ENCODE measurements around the gene MRPL36.
"Not testable (repeated sequence)": the region's sequence is repeated elsewhere in the genome, so short reads cannot be mapped to it uniquely, and the experiment has no call there.

Gene MRPL36

GRCh38 chr5:1799602-1800471 is at the start of gene MRPL36:
Gene MRPL36 (minus strand): TSS chr5:1799837. CDS start chr5:1798935, 902 bp downstream.
- DNase-seq = peak; percentile 69

GRCh38 chr5:1847611-1848010 is 48.0 kb upstream of the MRPL36 start:
- DNase-seq = no peak

- no peak for DNase-seq
Observed at GRCh38 chr5:1847056-1847455, 47.4 kb upstream of the MRPL36 start.

GRCh38 chr5:1846583-1846982 is 46.9 kb upstream of the MRPL36 start:
- DNase-seq = no peak

- DNase-seq = no peak
Observed at GRCh38 chr5:1845696-1846095, 46.1 kb upstream of the MRPL36 start.

GRCh38 chr5:1844708-1845436 is 45.2 kb upstream of the MRPL36 start:
- DNase-seq = no peak

- not testable (repeated sequence) for DNase-seq
Observed at GRCh38 chr5:1843761-1844160, 44.1 kb upstream of the MRPL36 start.

- no peak for DNase-seq
Observed at GRCh38 chr5:1842004-1842819, 42.6 kb upstream of the MRPL36 start.

- DNase-seq = no peak
Observed at GRCh38 chr5:1840741-1841521, 41.3 kb upstream of the MRPL36 start.

GRCh38 chr5:1840071-1840547 is 40.5 kb upstream of the MRPL36 start:
- no peak for DNase-seq

GRCh38 chr5:1838013-1838412 is 38.4 kb upstream of the MRPL36 start:
- DNase-seq = no peak

- DNase-seq = no peak
Observed at GRCh38 chr5:1836891-1837880, 37.5 kb upstream of the MRPL36 start.

- DNase-seq = no peak
Observed at GRCh38 chr5:1836176-1836890, 36.7 kb upstream of the MRPL36 start.

GRCh38 chr5:1835431-1835830 is 35.8 kb upstream of the MRPL36 start:
- no peak for DNase-seq

- DNase-seq = no peak
Observed at GRCh38 chr5:1834721-1835429, 35.2 kb upstream of the MRPL36 start.

- DNase-seq = no peak
Observed at GRCh38 chr5:1834022-1834551, 34.5 kb upstream of the MRPL36 start.

GRCh38 chr5:1833264-1834021 is 33.8 kb upstream of the MRPL36 start:
- DNase-seq = no peak

- no peak for DNase-seq
Observed at GRCh38 chr5:1832511-1833250, 33.0 kb upstream of the MRPL36 start.

Data from GF-D8 (cell line).